ENCODE measurements around the gene OGFOD3. TPM values are rescaled to one million over a fixed set of nuclear protein-coding genes. Genes with fewer than 3 reads are reported as not detected.
"Not testable (repeated sequence)": the region's sequence is repeated elsewhere in the genome, so short reads cannot be mapped to it uniquely, and the experiment has no call there.

The OGFOD3 gene
- total RNA-seq, 1 donor from 2014 or later, result 27.1 TPM

DNA sequence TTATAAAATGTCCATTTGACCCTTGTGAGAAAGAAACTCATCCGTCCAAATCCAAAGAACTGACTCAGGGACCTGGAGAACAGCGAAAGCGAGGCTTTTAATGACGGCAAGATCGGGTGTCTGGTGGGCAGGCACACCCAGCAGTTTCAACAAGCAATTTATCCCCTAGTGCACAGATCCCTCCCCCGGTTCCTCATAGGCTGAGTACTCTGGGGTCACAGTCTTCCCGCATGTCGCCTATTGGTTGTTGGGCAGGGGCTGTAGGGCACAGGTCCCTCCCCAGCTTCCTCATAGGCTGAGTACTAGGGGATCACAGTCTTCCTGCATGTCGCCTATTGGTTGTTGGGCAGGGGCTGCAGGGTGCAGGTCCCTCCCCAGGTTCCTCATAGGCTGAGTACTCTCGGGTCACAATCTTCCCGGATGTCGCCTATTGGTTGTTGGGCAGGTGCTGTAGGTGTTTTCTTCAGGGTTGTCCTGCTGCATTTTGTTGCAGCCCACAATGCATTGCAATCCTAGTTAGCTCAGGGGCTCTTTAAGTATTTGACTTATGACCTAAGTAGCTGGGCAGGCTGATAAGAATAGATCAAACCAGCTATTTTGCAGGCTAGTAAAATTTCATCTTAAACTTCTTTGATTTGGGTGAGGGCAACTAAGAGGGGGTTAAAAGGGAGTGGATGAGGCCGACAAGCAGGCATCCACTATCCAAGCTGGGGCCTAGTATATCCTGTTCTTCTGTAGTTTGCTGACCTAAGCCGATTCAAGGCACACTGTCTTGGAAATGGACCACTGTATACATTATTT is 50.5 kb downstream of the OGFOD3 start:
- no peaks in the 10 kb centered on the region for H3K9me3 ChIP-seq
- intact Hi-C loops (cut with DNase I), result no loop called here
- H3K4me1 ChIP-seq, result peaks cover 28% of the 10 kb centered on the region
- H3K36me3 ChIP-seq, result no peaks in the 10 kb centered on the region
- H3K27ac ChIP-seq, result no peak overlapping the region
- no peak for TF ChIP-seq CTCF (IDR thresholded peaks at IDR 0.05)
- no peak overlapping the region for H3K4me3 ChIP-seq
- no peak for ATAC-seq
- DNase-seq, result no peak
- peaks cover 38% of the 10 kb centered on the region for H3K27me3 ChIP-seq (ENCODE audit: low read depth)

DNA sequence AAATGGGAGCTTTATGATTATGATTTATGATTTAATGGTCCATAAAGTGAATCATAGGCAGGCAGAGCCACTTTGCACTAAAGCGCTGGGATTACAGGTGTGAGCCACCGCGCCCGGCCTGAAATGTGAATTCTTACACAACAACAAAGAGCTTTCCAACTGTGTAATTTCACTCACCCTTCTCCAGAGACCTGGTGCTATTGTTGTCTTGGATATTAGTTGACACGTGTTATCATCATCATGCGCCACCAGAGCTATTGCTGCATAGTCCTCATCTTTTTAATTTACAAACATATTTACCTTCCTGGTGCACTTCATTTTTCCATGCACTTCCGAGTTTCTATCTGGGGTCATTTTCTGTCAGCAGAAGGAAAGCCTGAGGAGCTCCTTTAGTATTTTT is 51.6 kb downstream of the OGFOD3 start:
- ATAC-seq (no peak), DNase-seq (peak; percentile 20)
- Histone ChIP-seq H3K27me3 (ENCODE audit: low read depth) (peaks cover 26% of the 10 kb centered on the region), H3K27ac (no peak overlapping the region), H3K36me3 (no peaks in the 10 kb centered on the region), H3K4me1 (peaks cover 18% of the 10 kb centered on the region), H3K9me3 (no peaks in the 10 kb centered on the region), H3K4me3 (no peak overlapping the region)
- intact Hi-C loops (cut with DNase I), result no loop called here
- TF ChIP-seq CTCF (IDR thresholded peaks at IDR 0.05), result no peak

DNA sequence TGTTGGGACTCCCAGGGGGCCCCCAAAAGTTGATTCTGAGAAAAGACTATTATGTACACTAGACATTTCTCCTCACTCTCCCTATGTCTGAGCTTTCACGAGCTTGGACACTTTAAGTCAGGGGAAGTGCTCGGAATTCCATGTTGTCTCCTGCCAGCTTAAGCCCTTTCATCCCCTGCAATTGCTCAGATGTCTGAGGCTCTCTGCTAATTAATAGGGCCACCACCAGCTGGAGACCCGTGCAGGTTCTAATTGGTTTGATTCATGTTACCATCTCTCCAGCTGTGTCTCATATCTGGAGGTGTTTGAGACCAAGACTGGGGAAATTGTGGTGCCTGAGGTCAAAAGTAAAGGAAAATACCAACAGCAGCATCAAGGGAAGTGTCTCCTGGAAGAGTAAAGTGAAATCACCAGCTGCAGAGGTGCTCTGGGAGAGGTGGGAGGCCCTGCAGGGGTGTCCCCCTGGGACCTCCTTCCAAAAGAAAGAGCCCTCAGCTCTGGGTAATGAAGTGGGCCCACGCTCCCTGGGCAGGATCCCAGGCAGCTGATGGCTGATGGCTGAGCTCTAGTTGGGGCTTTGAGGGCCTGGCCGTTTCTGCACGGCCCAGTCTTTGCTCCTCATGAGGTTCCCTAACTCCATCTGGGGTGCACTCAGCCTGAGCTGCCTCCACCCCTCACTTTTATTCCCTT is 52.6 kb downstream of the OGFOD3 start:
- Histone ChIP-seq H3K27ac (no peak overlapping the region), H3K9me3 (no peaks in the 10 kb centered on the region), H3K36me3 (no peaks in the 10 kb centered on the region), H3K4me3 (no peak overlapping the region), H3K4me1 (peaks cover 10% of the 10 kb centered on the region), H3K27me3 (ENCODE audit: low read depth) (peaks cover 16% of the 10 kb centered on the region)
- TF ChIP-seq CTCF (IDR thresholded peaks at IDR 0.05), result no peak
- ATAC-seq (no peak), DNase-seq (no peak)
- intact Hi-C loops (cut with DNase I), result no loop called here

DNA sequence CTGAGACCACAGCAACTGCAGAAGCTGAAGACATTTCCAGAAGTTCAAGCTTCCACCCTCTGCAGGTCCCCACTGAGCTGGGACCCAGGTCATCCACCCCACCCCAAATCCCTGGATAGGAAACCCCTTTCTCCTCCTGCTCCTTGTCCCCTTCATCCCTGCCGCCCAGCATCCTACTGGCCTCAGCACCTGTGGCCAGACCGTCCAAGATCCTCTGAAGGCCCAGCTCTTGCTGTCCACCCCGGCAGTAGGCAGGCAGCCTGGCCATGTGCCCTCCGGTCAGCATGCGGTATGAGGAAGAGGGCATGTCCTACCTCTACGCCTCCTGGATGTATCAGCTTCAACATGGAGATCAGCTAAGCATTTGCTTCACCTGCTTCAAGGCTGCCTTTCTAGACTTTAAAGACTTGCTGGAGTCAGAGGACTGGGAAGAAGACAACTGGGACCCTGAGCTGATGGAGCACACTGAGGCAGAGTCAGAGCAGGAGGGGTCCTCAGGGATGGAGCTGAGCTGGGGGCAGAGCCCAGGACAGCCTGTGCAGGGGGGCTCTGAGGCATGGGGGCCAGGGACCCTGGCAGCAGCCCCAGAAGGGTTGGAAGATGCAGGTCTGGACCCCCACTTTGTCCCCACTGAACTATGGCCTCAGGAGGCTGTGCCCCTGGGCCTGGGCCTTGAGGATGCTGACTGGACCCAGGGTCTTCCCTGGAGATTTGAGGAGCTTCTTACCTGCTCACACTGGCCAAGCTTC is 56.3 kb downstream of the OGFOD3 start:
- H3K4me1 ChIP-seq, result no peaks in the 10 kb centered on the region
- ATAC-seq (peak in 1 of 2 donors; percentile 27), DNase-seq (no peak)
- no peak overlapping the region for H3K27ac ChIP-seq
- intact Hi-C loops (cut with DNase I), result no loop called here
- H3K4me3 ChIP-seq, result no peak overlapping the region
- no peaks in the 10 kb centered on the region for H3K9me3 ChIP-seq
- H3K27me3 ChIP-seq (ENCODE audit: low read depth), result peaks cover 15% of the 10 kb centered on the region
- no peak for TF ChIP-seq CTCF (IDR thresholded peaks at IDR 0.05)
- no peaks in the 10 kb centered on the region for H3K36me3 ChIP-seq

DNA sequence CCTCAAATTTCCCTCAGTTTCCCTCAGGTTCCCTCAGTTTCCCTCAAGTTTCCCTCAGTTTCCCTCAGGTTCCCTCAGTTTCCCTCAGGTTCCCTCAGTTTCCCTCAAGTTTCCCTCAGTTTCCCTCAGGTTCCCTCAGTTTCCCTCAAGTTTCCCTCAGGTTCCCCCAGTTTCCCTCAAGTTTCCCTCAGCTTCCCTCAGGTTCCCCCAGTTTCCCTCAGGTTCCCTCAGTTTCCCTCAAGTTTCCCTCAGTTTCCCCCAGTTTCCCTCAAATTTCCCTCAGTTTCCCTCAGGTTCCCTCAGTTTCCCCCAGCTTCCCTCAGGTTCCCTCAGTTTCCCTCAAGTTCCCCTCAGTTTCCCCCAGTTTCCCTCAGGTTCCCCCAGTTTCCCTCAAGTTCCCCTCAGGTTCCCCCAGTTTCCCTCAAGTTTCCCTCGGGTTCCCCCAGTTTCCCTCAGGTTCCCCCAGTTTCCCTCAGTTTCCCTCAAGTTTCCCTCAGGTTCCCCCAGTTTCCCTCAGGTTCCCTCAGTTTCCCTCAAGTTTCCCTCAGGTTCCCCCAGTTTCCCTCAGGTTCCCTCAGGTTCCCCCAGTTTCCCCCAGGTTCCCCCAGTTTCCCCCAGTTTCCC is 58.8 kb downstream of the OGFOD3 start:
- H3K4me3 ChIP-seq; H3K9me3 ChIP-seq; DNase-seq; intact Hi-C loops (cut with DNase I); ATAC-seq; H3K27ac ChIP-seq; H3K36me3 ChIP-seq; H3K4me1 ChIP-seq: not testable (repeated sequence)
- H3K27me3 ChIP-seq (ENCODE audit: low read depth), result peaks cover 24% of the 10 kb centered on the region

All from lower lobe of right lung (tissue), 2 donors.